T47D (cell line): ENCODE results near the gene WDR7.

ENCODE experiments used
- DNase-seq, 2 experiments: peaks; one replicate each; pipeline versions ENCODE4 v3.0.0 to v3.0.0-alpha.2; 2011 to 2012; ENCODE audit warnings: low read depth in 1 of 2, low spot score in 1 of 2
- JUND ChIP-seq: IDR thresholded peaks from 2 replicates; pipeline ENCODE4 v1.6.1; 2012; ENCODE audit warnings: low read depth
- in situ Hi-C: cut with HindIII; loops from 2 replicates; pipeline ENCODE4 v1.10.0; 2016; ENCODE audit warnings: low sequenced_read_pairs, low pct_unique_long_range_greater_than_20kb

The WDR7 gene

GRCh38 chr18:56741685-56742084 is 90.5 kb downstream of the WDR7 start:
- TF ChIP-seq JUND = no peak
- no peak for DNase-seq
- in situ Hi-C loops = no loop called here

GRCh38 chr18:56743115-56743514 is 92.0 kb downstream of the WDR7 start:
- DNase-seq = no peak
- in situ Hi-C loops = no loop called here
- no peak for TF ChIP-seq JUND

GRCh38 chr18:56747032-56747658 is 96.0 kb downstream of the WDR7 start:
- in situ Hi-C loops = no loop called here
- TF ChIP-seq JUND = no peak
- DNase-seq = no peak

GRCh38 chr18:56747857-56748256 is 96.7 kb downstream of the WDR7 start:
- in situ Hi-C loops = no loop called here
- no peak for DNase-seq
- no peak for TF ChIP-seq JUND

GRCh38 chr18:56748698-56749268 is 97.6 kb downstream of the WDR7 start:
- in situ Hi-C loops = no loop called here
- TF ChIP-seq JUND = no peak
- peak; percentile 7 to 43 for DNase-seq

GRCh38 chr18:56756966-56757365 is 105.8 kb downstream of the WDR7 start:
- in situ Hi-C loops = no loop called here
- TF ChIP-seq JUND = no peak
- DNase-seq = no peak

- no peak for TF ChIP-seq JUND
- no peak for DNase-seq
- in situ Hi-C loops = no loop called here
Measured at GRCh38 chr18:56770097-56770496, 118.9 kb downstream of the WDR7 start.

GRCh38 chr18:56770873-56771272 is 119.7 kb downstream of the WDR7 start:
- TF ChIP-seq JUND = no peak
- in situ Hi-C loops = no loop called here

GRCh38 chr18:56775701-56776100 is 124.5 kb downstream of the WDR7 start:
- no peak for DNase-seq
- in situ Hi-C loops = no loop called here
- TF ChIP-seq JUND = no peak

More at GRCh38 chr18:56770873-56771272, 119.7 kb downstream of the WDR7 start:
- DNase-seq = no peak

- DNase-seq = no peak
- in situ Hi-C loops = no loop called here
- TF ChIP-seq JUND = no peak
Measured at GRCh38 chr18:56787390-56787789, 136.2 kb downstream of the WDR7 start.

GRCh38 chr18:56789004-56789888 is 138.1 kb downstream of the WDR7 start:
- DNase-seq = peak in 1 of 2 experiments; percentile 29
- no peak for TF ChIP-seq JUND
- in situ Hi-C loops = no loop called here

GRCh38 chr18:56789889-56790180 is 138.7 kb downstream of the WDR7 start:
- DNase-seq = no peak
- in situ Hi-C loops = no loop called here

GRCh38 chr18:56795381-56795780 is 144.2 kb downstream of the WDR7 start:
- TF ChIP-seq JUND = no peak
- in situ Hi-C loops = no loop called here

More at GRCh38 chr18:56789889-56790180, 138.7 kb downstream of the WDR7 start:
- no peak for TF ChIP-seq JUND

More at GRCh38 chr18:56795381-56795780, 144.2 kb downstream of the WDR7 start:
- DNase-seq = no peak
